HEK293 (cell line): ENCODE measurements around the gene CSNK2A1.
A peak's percentile ranks its signal among the peaks of the same experiment; 100 is the strongest.

Source experiments
- CTCF ChIA-PET: fragments of 350-600 bp; formaldehyde crosslinking; extraction: SDS; loops from one replicate; lab custom pipeline; 2021; ENCODE audit warnings: antibody characterized with exemption; lab: Yijun Ruan, JAX
- POLR2A ChIA-PET: fragments of 300-600 bp; formaldehyde crosslinking; extraction: SDS; loops from one replicate; lab custom pipeline; 2020; ENCODE audit warnings: antibody characterized with exemption, inconsistent platforms; lab: Yijun Ruan, JAX
- H3K27ac ChIP-seq: fragments of 200-500 bp; sonication (Bioruptor generic); 2 replicates; pipeline ENCODE4 v1.5.1; 2014; ENCODE audit warnings: low read depth, low read length, control low read depth, inconsistent platforms; ENCODE audit errors: extremely low read depth
- H3K36me3 ChIP-seq, 2 experiments: fragments of 200-500 bp in 1 of 2; sonication (Bioruptor generic) in 1 of 2; 1 replicate in 1 of 2; 2 replicates in 1 of 2; pipeline ENCODE4 v1.5.1; 2014 to 2017; ENCODE audit warnings: inconsistent platforms in 2 of 2, low read length in 2 of 2; ENCODE audit not compliant: control insufficient read depth in 2 of 2, insufficient read depth in 1 of 2
- H3K4me1 ChIP-seq: fragments of 200-500 bp; sonication (Bioruptor generic); 2 replicates; pipeline ENCODE4 v1.5.1; 2014; ENCODE audit warnings: mild to moderate bottlenecking, low read length, inconsistent platforms; ENCODE audit not compliant: control insufficient read depth, insufficient read depth
- H3K4me3 ChIP-seq: 2 replicates; pipeline ENCODE4 v1.5.1; 2011; ENCODE audit warnings: low read depth, mild to moderate bottlenecking, control low read depth, low read length, moderate library complexity
- H3K9me3 ChIP-seq: fragments of 200-500 bp; sonication (Bioruptor generic); 2 replicates; pipeline ENCODE4 v1.5.1; 2014; ENCODE audit warnings: low read depth, low read length, inconsistent platforms; ENCODE audit not compliant: control insufficient read depth, insufficient read depth
- BCL6B ChIP-seq: fragments of 450-650 bp; formaldehyde crosslinking; IDR thresholded peaks from 2 replicates; pipeline ENCODE4 v1.5.1; 2017; ENCODE audit warnings: missing biosample characterization, missing genetic modification characterization
- EGR2 ChIP-seq: fragments of 450-650 bp; formaldehyde crosslinking; IDR thresholded peaks from 2 replicates; pipeline ENCODE4 v1.5.1; 2016; ENCODE audit warnings: low read depth, missing biosample characterization, missing genetic modification characterization
- GLI4 ChIP-seq: fragments of 450-650 bp; formaldehyde crosslinking; IDR thresholded peaks from 2 replicates; pipeline ENCODE4 v1.5.1; 2016; ENCODE audit warnings: missing biosample characterization, missing genetic modification characterization
- KLF17 ChIP-seq: fragments of 450-650 bp; formaldehyde crosslinking; IDR thresholded peaks from 2 replicates; pipeline ENCODE4 v1.5.1; 2016; ENCODE audit warnings: missing biosample characterization, missing genetic modification characterization
- RBAK ChIP-seq: fragments of 450-650 bp; formaldehyde crosslinking; IDR thresholded peaks from 2 replicates; pipeline ENCODE4 v1.5.1; 2016; ENCODE audit warnings: missing biosample characterization, missing genetic modification characterization
- REST ChIP-seq: fragments of 450-650 bp; formaldehyde crosslinking; IDR thresholded peaks from 2 replicates; pipeline ENCODE4 v1.5.1; 2016; ENCODE audit warnings: missing biosample characterization, missing genetic modification characterization
- SP2 ChIP-seq: fragments of 450-650 bp; formaldehyde crosslinking; IDR thresholded peaks from 2 replicates; pipeline ENCODE4 v1.5.1; 2016; ENCODE audit warnings: missing biosample characterization, missing genetic modification characterization
- ZFP3 ChIP-seq: fragments of 450-650 bp; formaldehyde crosslinking; IDR thresholded peaks from 2 replicates; pipeline ENCODE4 v1.5.1; 2016; ENCODE audit warnings: low read depth, missing biosample characterization, missing genetic modification characterization
- ZNF354C ChIP-seq: fragments of 450-650 bp; formaldehyde crosslinking; IDR thresholded peaks from 2 replicates; pipeline ENCODE4 v1.5.1; 2016; ENCODE audit warnings: missing biosample characterization, missing genetic modification characterization, low read depth, borderline replicate concordance
- ZNF416 ChIP-seq: fragments of 450-650 bp; formaldehyde crosslinking; IDR thresholded peaks from 2 replicates; pipeline ENCODE4 v1.5.1; 2016; ENCODE audit warnings: missing biosample characterization, missing genetic modification characterization
- ZNF549 ChIP-seq: fragments of 450-650 bp; IDR thresholded peaks from 2 replicates; pipeline ENCODE4 v1.5.1; 2018; ENCODE audit warnings: missing biosample characterization, missing genetic modification characterization, mild to moderate bottlenecking, inconsistent platforms, moderate library complexity
- ZNF624 ChIP-seq: fragments of 450-650 bp; formaldehyde crosslinking; IDR thresholded peaks from 2 replicates; pipeline ENCODE4 v1.5.1; 2017; ENCODE audit warnings: missing biosample characterization, missing genetic modification characterization
- ZNF629 ChIP-seq: fragments of 450-650 bp; formaldehyde crosslinking; IDR thresholded peaks from 2 replicates; pipeline ENCODE4 v1.5.1; 2017; ENCODE audit warnings: missing biosample characterization, missing genetic modification characterization
- ZNF830 ChIP-seq: fragments of 450-650 bp; IDR thresholded peaks from 2 replicates; pipeline ENCODE4 v1.5.0; 2018; ENCODE audit warnings: missing biosample characterization, missing genetic modification characterization, low read depth, mild to moderate bottlenecking, moderate library complexity
- ZSCAN30 ChIP-seq: fragments of 450-650 bp; IDR thresholded peaks from 2 replicates; pipeline ENCODE4 v1.5.1; 2018; ENCODE audit warnings: missing biosample characterization, mild to moderate bottlenecking, missing genetic modification characterization, moderate library complexity
- ZSCAN5A ChIP-seq: fragments of 450-650 bp; formaldehyde crosslinking; IDR thresholded peaks from 2 replicates; pipeline ENCODE4 v1.5.1; 2016; ENCODE audit warnings: missing biosample characterization, missing genetic modification characterization
- ZXDB ChIP-seq: fragments of 450-650 bp; formaldehyde crosslinking; IDR thresholded peaks from 2 replicates; pipeline ENCODE4 v1.5.1; 2016; ENCODE audit warnings: missing biosample characterization, missing genetic modification characterization

CSNK2A1 gene

GRCh38 chr20:591941-592340 is 48.4 kb upstream of the CSNK2A1 start:
- CTCF ChIA-PET, result interaction anchor here (0.6 kb wide), 1 partner anchor 19 kb away, joined by 3 read pairs; no protein-coding TSS in a partner anchor
- H3K27ac ChIP-seq, result no peak overlapping the region
- no peaks in the 10 kb centered on the region for H3K4me1 ChIP-seq
- H3K36me3 ChIP-seq, result no peaks in the 10 kb centered on the region
- no peak overlapping the region for H3K4me3 ChIP-seq
- TF ChIP-seq ZNF549, result no peak
- TF ChIP-seq ZNF416 (tag by site-specific recombination), result no peak
- no peak for TF ChIP-seq RBAK (tag by site-specific recombination)
- no peak for TF ChIP-seq ZXDB (tag by site-specific recombination)
- no peak for TF ChIP-seq ZNF629
- no peak for TF ChIP-seq GLI4 (tag by site-specific recombination)
- TF ChIP-seq ZNF624 (tag by site-specific recombination), result no peak
- no peak for TF ChIP-seq ZNF354C (tag by site-specific recombination)
- TF ChIP-seq REST, result no peak
- no peak for TF ChIP-seq EGR2 (tag by site-specific recombination)
- POLR2A ChIA-PET, result no interaction called here
- no peaks in the 10 kb centered on the region for H3K9me3 ChIP-seq

- H3K4me1 ChIP-seq, result no peaks in the 10 kb centered on the region
- no peak overlapping the region for H3K4me3 ChIP-seq
- CTCF ChIA-PET, result interaction anchor here (1.0 to 1.7 kb wide), 2 partner anchors 56 to 78 kb away, joined by 3 to 4 read pairs; no protein-coding TSS in a partner anchor
- POLR2A ChIA-PET, result no interaction called here
- H3K9me3 ChIP-seq, result no peaks in the 10 kb centered on the region
- TF ChIP-seq SP2 (tag by site-specific recombination) (0 out of 2 replicates have a peak, but pooled peaks have one; percentile 15), KLF17 (no peak), ZFP3 (no peak)
- TF ChIP-seq, all 188 proteins: peak for 1
- Histone ChIP-seq H3K36me3 (no peaks in the 10 kb centered on the region), H3K27ac (no peak overlapping the region)
These were observed 45.5 kb upstream of the CSNK2A1 start for GRCh38 chr20:588932-589672.

- H3K27ac ChIP-seq, result no peak overlapping the region
- CTCF ChIA-PET, result no interaction called here
- POLR2A ChIA-PET, result no interaction called here
- no peak for TF ChIP-seq BCL6B (tag by site-specific recombination)
- no peak for TF ChIP-seq ZNF830
- TF ChIP-seq ZSCAN30 (tag by site-specific recombination), result no peak
- no peak for TF ChIP-seq ZSCAN5A (tag by site-specific recombination)
- no peaks in the 10 kb centered on the region for H3K4me1 ChIP-seq
- no peak overlapping the region for H3K4me3 ChIP-seq
- no peaks in the 10 kb centered on the region for H3K9me3 ChIP-seq
- H3K36me3 ChIP-seq, result no peaks in the 10 kb centered on the region
These were observed 44.9 kb upstream of the CSNK2A1 start for GRCh38 chr20:588476-588875.
